Lower lobe of right lung (tissue), 2 donors: ENCODE data around the gene TALDO1. TPM values are rescaled to one million over a fixed set of nuclear protein-coding genes. Genes with fewer than 3 reads are reported as not detected.

ENCODE experiments used
- ATAC-seq, 2 donors: fragments of 200-7000 bp; cut with Tn5 transposase; one replicate each; pipeline ENCODE4 v1.9.1; 2020 to 2022; ENCODE audit warnings: mild to moderate bottlenecking in 2 of 2, moderate library complexity in 2 of 2
- DNase-seq: peaks from one replicate; pipeline ENCODE4 v3.0.0-alpha.2; 2020
- H3K27ac ChIP-seq: fragments of 200-600 bp; one replicate; pipeline ENCODE4 v1.8.0; 2022
- H3K27me3 ChIP-seq: fragments of 200-600 bp; one replicate; pipeline ENCODE4 v1.8.0; 2022; ENCODE audit warnings: low read depth
- H3K36me3 ChIP-seq: fragments of 200-600 bp; one replicate; pipeline ENCODE4 v1.8.0; 2022; ENCODE audit warnings: mild to moderate bottlenecking
- H3K4me1 ChIP-seq: fragments of 200-600 bp; one replicate; pipeline ENCODE4 v1.8.0; 2022
- H3K4me3 ChIP-seq: fragments of 200-600 bp; one replicate; pipeline ENCODE4 v1.8.0; 2022; ENCODE audit warnings: mild to moderate bottlenecking
- H3K9me3 ChIP-seq: fragments of 200-600 bp; one replicate; pipeline ENCODE4 v1.8.0; 2022
- intact Hi-C: fragments of 100-400 bp; cut with DNase I; formaldehyde crosslinking; loops from one replicate; pipeline ENCODE4 v1.11.0; 2022
- total RNA-seq: library from RNA; stranded (reverse); fragmentation: NEBNext Ultra II Directional; extraction: Animal tissue kit (Norgen Biotek cat#: 25700); gene quantifications from one replicate; pipeline ENCODE4 v1.2.1, GENCODE V29; 2021
- TF ChIP-seq, protein P1 (sequence below): fragments of 200-600 bp; IDR thresholded peaks from one replicate; pipeline ENCODE4 v1.8.0; 2022; ENCODE audit warnings: antibody characterized with exemption, mild to moderate bottlenecking
- donor health status: DM: no; HTN: yes; CAD: no; lungs with severe emphysema.

Gene TALDO1
- total RNA-seq, 1 donor from 2014 or later, result 218 TPM

DNA sequence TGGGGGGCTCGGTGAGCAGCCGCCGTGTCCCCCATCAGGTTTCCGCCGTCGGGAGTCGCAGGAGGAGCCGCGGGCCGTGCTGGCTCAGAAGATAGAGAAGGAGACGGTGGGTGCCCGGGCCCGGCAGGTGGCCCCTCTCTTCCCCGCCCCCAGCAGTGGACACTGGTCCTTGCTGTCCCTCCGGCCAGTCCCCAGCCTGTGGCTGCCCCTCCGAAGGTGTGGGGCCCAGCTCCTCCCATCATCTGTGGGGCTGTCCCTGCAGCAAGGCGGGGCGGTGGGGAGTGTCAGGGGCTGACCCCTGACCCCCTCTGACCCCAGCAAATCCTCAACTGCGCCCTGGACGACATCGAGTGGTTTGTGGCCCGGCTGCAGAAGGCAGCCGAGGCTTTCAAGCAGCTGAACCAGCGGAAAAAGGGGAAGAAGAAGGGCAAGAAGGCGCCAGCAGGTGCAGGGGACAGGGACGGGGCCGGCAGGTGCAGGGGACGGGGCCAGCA lies 26.0 kb upstream of the TALDO1 start:
- peak in 1 of 2 donors; percentile 3 for ATAC-seq
- peaks cover 60% of the 10 kb centered on the region for H3K27me3 ChIP-seq

DNA sequence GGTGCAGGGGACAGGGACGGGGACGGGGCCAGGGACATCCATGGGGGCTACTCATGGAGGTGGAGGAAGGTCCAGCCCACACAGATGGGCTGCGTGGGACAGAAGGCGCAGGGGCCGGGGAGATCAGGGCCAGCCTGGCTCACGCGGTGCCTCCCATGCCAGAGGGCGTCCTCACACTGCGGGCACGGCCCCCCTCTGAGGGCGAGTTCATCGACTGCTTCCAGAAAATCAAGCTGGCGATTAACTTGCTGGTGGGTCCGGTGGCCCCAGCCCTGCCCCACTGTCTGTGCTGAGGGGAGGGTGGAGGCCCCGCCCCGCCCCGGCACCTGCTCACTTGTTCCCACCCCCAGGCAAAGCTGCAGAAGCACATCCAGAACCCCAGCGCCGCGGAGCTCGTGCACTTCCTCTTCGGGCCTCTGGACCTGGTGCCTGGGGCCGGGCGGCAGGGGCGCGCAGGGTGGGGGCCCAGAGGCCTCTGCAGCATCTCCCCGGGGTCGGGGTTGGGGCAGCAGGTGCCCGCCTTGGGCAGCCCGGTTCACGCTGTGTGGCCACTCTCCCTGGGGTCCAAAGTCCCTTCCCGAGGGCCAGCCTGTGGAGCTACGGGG lies 25.4 kb upstream of the TALDO1 start:
- no peak overlapping the region for H3K27ac ChIP-seq
- peaks cover 65% of the 10 kb centered on the region for H3K27me3 ChIP-seq
- DNase-seq, result peak; percentile 79
- H3K4me1 ChIP-seq, result peaks cover 30% of the 10 kb centered on the region
- no peaks in the 10 kb centered on the region for H3K9me3 ChIP-seq
- intact Hi-C loops, result loop anchor here (10.0 kb wide), 1 partner anchor 57 kb away; no protein-coding TSS in a partner anchor
- TF ChIP-seq, protein P1, sequence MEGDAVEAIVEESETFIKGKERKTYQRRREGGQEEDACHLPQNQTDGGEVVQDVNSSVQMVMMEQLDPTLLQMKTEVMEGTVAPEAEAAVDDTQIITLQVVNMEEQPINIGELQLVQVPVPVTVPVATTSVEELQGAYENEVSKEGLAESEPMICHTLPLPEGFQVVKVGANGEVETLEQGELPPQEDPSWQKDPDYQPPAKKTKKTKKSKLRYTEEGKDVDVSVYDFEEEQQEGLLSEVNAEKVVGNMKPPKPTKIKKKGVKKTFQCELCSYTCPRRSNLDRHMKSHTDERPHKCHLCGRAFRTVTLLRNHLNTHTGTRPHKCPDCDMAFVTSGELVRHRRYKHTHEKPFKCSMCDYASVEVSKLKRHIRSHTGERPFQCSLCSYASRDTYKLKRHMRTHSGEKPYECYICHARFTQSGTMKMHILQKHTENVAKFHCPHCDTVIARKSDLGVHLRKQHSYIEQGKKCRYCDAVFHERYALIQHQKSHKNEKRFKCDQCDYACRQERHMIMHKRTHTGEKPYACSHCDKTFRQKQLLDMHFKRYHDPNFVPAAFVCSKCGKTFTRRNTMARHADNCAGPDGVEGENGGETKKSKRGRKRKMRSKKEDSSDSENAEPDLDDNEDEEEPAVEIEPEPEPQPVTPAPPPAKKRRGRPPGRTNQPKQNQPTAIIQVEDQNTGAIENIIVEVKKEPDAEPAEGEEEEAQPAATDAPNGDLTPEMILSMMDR, result no peak
- H3K36me3 ChIP-seq, result peaks cover 30% of the 10 kb centered on the region
- no peak overlapping the region for H3K4me3 ChIP-seq
- peak; percentile 14 to 31 for ATAC-seq

More for the DNA sequence above, 26.0 kb upstream of the TALDO1 start:
- Histone ChIP-seq H3K9me3 (no peaks in the 10 kb centered on the region), H3K36me3 (peaks cover 30% of the 10 kb centered on the region), H3K4me1 (peaks cover 24% of the 10 kb centered on the region), H3K27ac (no peak overlapping the region), H3K4me3 (no peak overlapping the region)
- intact Hi-C loops, result loop anchor here (10.0 kb wide), 1 partner anchor 56 kb away; no protein-coding TSS in a partner anchor
- TF ChIP-seq, protein P1, result no peak
- DNase-seq, result no peak

DNA sequence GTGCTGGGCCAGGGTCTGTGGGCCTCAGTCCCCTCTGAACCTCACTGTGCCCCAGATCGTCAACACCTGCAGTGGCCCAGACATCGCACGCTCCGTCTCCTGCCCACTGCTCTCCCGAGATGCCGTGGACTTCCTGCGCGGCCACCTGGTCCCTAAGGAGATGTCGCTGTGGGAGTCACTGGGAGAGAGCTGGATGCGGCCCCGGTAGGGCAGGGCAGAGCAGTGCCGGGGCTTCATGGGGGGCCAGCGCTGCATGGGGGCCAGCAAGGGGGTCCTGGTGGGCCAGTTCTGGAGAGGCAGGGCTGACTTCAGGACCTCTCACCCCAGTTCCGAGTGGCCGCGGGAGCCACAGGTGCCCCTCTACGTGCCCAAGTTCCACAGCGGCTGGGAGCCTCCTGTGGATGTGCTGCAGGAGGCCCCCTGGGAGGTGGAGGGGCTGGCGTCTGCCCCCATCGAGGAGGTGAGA lies 24.9 kb upstream of the TALDO1 start:
- Histone ChIP-seq H3K4me3 (no peak overlapping the region), H3K4me1 (peaks cover 34% of the 10 kb centered on the region), H3K36me3 (peaks cover 30% of the 10 kb centered on the region), H3K27me3 (peaks cover 65% of the 10 kb centered on the region), H3K27ac (no peak overlapping the region), H3K9me3 (no peaks in the 10 kb centered on the region)
- intact Hi-C loops, result loop anchor here (10.0 kb wide), 1 partner anchor 58 kb away; no protein-coding TSS in a partner anchor
- DNase-seq, result no peak
- ATAC-seq, result no peak
- TF ChIP-seq, protein P1, result no peak

DNA sequence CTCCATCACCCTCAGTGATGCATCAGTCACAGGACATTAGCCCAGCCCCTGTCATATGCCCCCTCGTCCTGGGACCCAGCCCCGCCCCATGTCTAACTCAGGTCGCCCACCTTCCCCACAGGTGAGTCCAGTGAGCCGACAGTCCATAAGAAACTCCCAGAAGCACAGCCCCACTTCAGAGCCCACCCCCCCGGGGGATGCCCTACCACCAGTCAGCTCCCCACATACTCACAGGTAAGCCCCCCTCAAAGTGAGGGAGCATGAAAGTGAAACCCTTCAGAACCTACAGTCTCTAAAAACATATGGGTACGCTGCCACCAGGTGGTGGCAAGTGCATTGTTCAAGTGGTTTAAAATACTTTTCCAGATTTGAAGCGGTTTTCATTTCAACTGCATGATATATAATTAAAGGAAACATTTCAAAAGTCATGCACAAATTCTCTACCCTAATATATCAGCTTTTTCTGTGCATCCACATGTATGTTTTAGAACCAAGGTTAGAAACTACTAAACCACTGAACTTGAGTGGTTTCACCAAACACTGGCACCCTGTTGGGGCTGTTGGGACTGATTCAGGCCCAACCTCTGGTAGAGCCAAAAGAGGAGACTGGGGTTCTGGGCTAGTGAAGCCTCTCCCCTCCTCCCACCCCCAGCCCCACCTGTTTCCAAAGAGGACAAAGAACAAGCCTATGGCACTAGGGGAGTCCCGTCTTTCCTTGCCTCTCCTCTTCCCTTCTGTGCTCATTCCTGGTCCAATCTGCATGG lies 24.0 kb upstream of the TALDO1 start:
- ATAC-seq, result no peak
- Histone ChIP-seq H3K9me3 (no peaks in the 10 kb centered on the region), H3K4me3 (no peak overlapping the region), H3K27me3 (peaks cover 65% of the 10 kb centered on the region), H3K4me1 (peaks cover 43% of the 10 kb centered on the region), H3K36me3 (peaks cover 30% of the 10 kb centered on the region), H3K27ac (no peak overlapping the region)
- TF ChIP-seq, protein P1, result peak; percentile 62
- DNase-seq, result peak; percentile 52
- intact Hi-C loops, result loop anchor here (10.0 kb wide), 1 partner anchor 59 kb away; no protein-coding TSS in a partner anchor

DNA sequence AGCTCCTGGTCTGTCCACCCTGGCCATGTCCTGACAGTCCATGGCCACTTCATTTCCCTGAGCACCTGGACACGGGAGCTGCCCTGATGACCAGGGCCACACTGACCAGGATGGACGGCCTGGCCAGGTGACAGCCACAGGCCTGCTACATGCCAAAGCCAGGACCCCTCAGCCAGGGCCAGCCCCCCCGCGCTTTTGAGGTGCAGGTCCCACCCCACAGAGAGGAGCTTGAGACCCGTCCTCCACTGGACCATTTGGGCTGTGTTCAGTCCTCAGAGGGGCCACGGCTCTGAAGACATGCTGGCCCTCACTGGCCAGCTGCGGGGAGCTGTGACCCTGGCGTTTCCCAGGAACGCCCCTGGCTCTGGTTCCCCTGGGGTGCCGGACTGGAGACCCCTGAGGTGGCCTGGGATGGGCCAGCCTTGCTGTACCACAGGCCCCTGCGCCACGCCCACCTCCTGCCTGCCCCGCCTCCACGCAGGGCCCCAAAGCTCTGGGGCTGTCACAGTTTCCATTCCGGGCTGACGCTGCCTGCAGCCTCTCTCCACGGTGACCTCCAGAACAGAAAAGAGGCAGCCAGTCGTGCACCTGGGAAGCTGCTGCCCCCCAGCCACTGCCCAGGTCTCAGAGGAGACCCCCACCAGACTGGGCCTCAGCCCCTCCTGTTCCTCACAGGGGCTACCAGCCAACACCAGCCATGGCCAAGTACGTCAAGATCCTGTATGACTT lies 23.1 kb upstream of the TALDO1 start:
- TF ChIP-seq, protein P1, result no peak
- H3K36me3 ChIP-seq, result peaks cover 30% of the 10 kb centered on the region
- intact Hi-C loops, result loop anchor here (10.0 kb wide), 1 partner anchor 59 kb away; no protein-coding TSS in a partner anchor
- no peak for DNase-seq
- ATAC-seq, result no peak
- H3K9me3 ChIP-seq, result no peaks in the 10 kb centered on the region
- peaks cover 46% of the 10 kb centered on the region for H3K4me1 ChIP-seq
- peaks cover 63% of the 10 kb centered on the region for H3K27me3 ChIP-seq
- no peak overlapping the region for H3K27ac ChIP-seq
- no peak overlapping the region for H3K4me3 ChIP-seq
